DMS153 treated with DMSO at 0.1 percent for 48 hours (cell line): ENCODE data around the gene A4GALT.

ENCODE experiments used
- DNase-seq: peaks from one replicate; lab custom pipeline; 2025; ENCODE audit not compliant: unreplicated experiment; lab: John Stamatoyannopoulos, UW

Gene A4GALT

GRCh38 chr22:42707496-42707895 lies 13.2 kb downstream of the A4GALT start:
- no peak for DNase-seq

GRCh38 chr22:42704896-42705295 lies 15.8 kb downstream of the A4GALT start:
- no peak for DNase-seq

- no peak for DNase-seq
Measured at GRCh38 chr22:42702675-42703074, 18.0 kb downstream of the A4GALT start.

GRCh38 chr22:42701694-42702093 lies 19.0 kb downstream of the A4GALT start:
- no peak for DNase-seq

GRCh38 chr22:42700901-42701300 lies 19.8 kb downstream of the A4GALT start:
- DNase-seq = no peak

GRCh38 chr22:42700355-42700754 lies 20.3 kb downstream of the A4GALT start:
- no peak for DNase-seq

- no peak for DNase-seq
Measured at GRCh38 chr22:42699976-42700352, 20.7 kb downstream of the A4GALT start.

GRCh38 chr22:42699281-42699975 lies 21.2 kb downstream of the A4GALT start:
- DNase-seq = no peak

GRCh38 chr22:42697542-42698013 lies 23.1 kb downstream of the A4GALT start:
- DNase-seq = no peak

GRCh38 chr22:42696331-42696967 lies 24.2 kb downstream of the A4GALT start:
- no peak for DNase-seq

GRCh38 chr22:42695294-42695693 lies 25.4 kb downstream of the A4GALT start:
- no peak for DNase-seq

GRCh38 chr22:42693763-42694683 lies 26.6 kb downstream of the A4GALT start:
- no peak for DNase-seq

- DNase-seq = no peak
Measured at GRCh38 chr22:42693055-42693762, 27.5 kb downstream of the A4GALT start.

- DNase-seq = no peak
Measured at GRCh38 chr22:42692239-42693054, 28.2 kb downstream of the A4GALT start.

GRCh38 chr22:42691440-42691839 lies 29.2 kb downstream of the A4GALT start:
- DNase-seq = no peak

- DNase-seq = peak; percentile 62
Measured at GRCh38 chr22:42688241-42689211, 32.1 kb downstream of the A4GALT start.

GRCh38 chr22:42686756-42687491 lies 33.7 kb downstream of the A4GALT start:
- DNase-seq = no peak

- no peak for DNase-seq
Measured at GRCh38 chr22:42685941-42686653, 34.6 kb downstream of the A4GALT start.
